Measurements from ENCODE around the gene DPP6.

The DPP6 gene

GRCh38 chr7:154345093-154345492 lies 292.9 kb downstream of the DPP6 start:
- DNase-seq = no peak

GRCh38 chr7:154347700-154348266 lies 295.6 kb downstream of the DPP6 start:
- DNase-seq = no peak

GRCh38 chr7:154350892-154351291 lies 298.7 kb downstream of the DPP6 start:
- no peak for DNase-seq

- no peak for DNase-seq
Measured at GRCh38 chr7:154353355-154353767, 301.2 kb downstream of the DPP6 start.

- no peak for DNase-seq
Measured at GRCh38 chr7:154364170-154364569, 312.0 kb downstream of the DPP6 start.

- DNase-seq = no peak
Measured at GRCh38 chr7:154371424-154371823, 319.2 kb downstream of the DPP6 start.

- DNase-seq = no peak
Measured at GRCh38 chr7:154372011-154372601, 319.9 kb downstream of the DPP6 start.

GRCh38 chr7:154373956-154374355 lies 321.8 kb downstream of the DPP6 start:
- DNase-seq = no peak

GRCh38 chr7:154375956-154376355 lies 323.8 kb downstream of the DPP6 start:
- no peak for DNase-seq

- no peak for DNase-seq
Measured at GRCh38 chr7:154380771-154381170, 328.6 kb downstream of the DPP6 start.

- no peak for DNase-seq
Measured at GRCh38 chr7:154383045-154383444, 330.8 kb downstream of the DPP6 start.

- DNase-seq = no peak
Measured at GRCh38 chr7:154385214-154385613, 333.0 kb downstream of the DPP6 start.

- no peak for DNase-seq
Measured at GRCh38 chr7:154387252-154387651, 335.1 kb downstream of the DPP6 start.

GRCh38 chr7:154388412-154388811 lies 336.2 kb downstream of the DPP6 start:
- DNase-seq = no peak

- no peak for DNase-seq
Measured at GRCh38 chr7:154388999-154389398, 336.8 kb downstream of the DPP6 start.

- DNase-seq = no peak
Measured at GRCh38 chr7:154390961-154391360, 338.8 kb downstream of the DPP6 start.

GRCh38 chr7:154394804-154395203 lies 342.6 kb downstream of the DPP6 start:
- DNase-seq = no peak

- no peak for DNase-seq
Measured at GRCh38 chr7:154406312-154406711, 354.1 kb downstream of the DPP6 start.

GRCh38 chr7:154409703-154410311 lies 357.6 kb downstream of the DPP6 start:
- peak; percentile 43 for DNase-seq

GRCh38 chr7:154412105-154412504 lies 359.9 kb downstream of the DPP6 start:
- no peak for DNase-seq

- DNase-seq = no peak
Measured at GRCh38 chr7:154415709-154416399, 363.7 kb downstream of the DPP6 start.

GRCh38 chr7:154416714-154417113 lies 364.5 kb downstream of the DPP6 start:
- DNase-seq = no peak

GRCh38 chr7:154419344-154419743 lies 367.1 kb downstream of the DPP6 start:
- no peak for DNase-seq

GRCh38 chr7:154423231-154423630 lies 371.0 kb downstream of the DPP6 start:
- DNase-seq = no peak
